HG03108 (cell line): Measurements from ENCODE around the gene PCDH8.

ENCODE experiments used
- ATAC-seq: cut with Tn5 transposase; IDR thresholded peaks from one replicate; pipeline ENCODE4 v1.9.1; 2021; ENCODE audit warnings: moderate library complexity; ENCODE audit not compliant: unreplicated experiment

Gene PCDH8

DNA sequence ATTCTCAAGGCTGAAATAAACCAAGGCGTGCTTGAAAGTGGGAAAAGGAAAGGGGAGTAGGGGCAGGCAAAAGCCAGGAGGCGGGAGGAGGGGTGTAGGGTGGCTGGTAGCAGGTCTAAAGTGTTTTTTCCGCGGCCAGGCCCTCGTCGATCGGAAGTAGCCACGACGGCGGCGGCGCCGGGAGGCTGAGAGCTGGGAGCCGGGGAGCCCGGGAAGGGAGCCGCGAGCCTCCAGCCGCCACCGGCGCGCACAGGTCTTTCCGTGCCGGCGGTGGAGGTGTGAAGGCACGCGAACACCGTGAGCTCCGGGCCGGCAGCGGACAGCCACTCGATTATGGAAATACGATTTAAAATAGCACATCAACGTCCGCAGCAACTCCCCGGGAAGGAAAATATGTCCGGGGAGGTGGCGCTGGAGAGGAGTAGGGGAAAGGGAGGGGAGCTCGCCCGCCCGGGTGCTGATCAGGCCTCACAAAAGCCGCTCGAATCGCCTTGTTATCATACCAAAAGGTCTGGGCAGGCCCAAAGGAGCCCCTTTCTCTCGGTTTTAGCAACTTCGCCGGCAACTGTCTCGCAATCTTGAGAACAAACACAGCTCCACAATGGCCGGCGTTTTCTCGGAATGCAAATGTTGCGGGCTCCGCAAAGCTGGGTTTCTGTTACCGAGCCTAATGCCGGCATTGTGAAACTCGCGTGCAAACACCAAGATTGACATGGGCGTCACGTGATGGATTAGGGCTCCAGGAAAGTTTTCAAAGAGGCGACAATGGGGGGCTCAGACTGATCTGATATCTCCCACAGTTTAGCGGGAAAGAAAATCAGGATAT lies 2.9 kb upstream of the PCDH8 start:
- ATAC-seq, result peak; percentile 72

DNA sequence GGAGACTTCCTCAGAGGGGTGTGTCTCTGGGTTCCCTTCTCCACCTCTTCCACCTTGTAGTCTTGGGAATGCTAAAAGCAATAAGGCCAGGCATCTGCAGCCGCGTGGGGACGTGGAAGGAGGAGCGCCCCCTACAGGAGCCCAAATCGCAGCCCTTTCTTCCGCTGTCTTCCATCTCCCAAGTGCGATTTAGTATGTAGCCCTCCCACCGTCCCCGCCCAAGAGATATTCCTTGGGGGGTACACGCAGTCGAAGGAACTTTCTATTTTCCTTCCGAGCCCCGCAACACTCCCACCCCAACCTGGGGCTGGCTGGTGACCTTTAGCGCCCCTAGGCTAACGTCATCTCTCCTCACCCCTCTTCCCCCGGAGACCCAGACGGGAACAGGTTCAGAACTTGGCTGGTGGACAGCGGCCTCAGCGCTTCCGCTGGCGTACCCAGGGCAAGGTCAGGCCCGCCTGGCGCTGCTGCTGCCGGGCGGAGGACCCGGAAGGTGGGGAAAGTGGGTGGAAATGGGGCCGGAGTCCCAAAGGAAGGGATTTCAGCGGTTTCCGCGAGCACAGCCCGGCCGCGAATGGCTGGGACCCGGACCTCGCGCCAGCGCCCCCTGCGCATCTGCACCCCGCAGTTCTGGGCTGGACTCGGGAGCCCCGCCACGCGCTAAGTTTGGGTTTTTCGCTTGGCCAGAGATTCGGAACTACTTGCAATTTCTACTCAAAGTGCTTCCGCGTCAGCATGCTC lies 2.1 kb upstream of the PCDH8 start:
- peak; percentile 49 for ATAC-seq

GRCh38 chr13:52850072-52850395 lies 1.6 kb upstream of the PCDH8 start:
- no peak for ATAC-seq

- ATAC-seq, result no peak
Observed at GRCh38 chr13:52849291-52850071, 1.0 kb upstream of the PCDH8 start.

DNA sequence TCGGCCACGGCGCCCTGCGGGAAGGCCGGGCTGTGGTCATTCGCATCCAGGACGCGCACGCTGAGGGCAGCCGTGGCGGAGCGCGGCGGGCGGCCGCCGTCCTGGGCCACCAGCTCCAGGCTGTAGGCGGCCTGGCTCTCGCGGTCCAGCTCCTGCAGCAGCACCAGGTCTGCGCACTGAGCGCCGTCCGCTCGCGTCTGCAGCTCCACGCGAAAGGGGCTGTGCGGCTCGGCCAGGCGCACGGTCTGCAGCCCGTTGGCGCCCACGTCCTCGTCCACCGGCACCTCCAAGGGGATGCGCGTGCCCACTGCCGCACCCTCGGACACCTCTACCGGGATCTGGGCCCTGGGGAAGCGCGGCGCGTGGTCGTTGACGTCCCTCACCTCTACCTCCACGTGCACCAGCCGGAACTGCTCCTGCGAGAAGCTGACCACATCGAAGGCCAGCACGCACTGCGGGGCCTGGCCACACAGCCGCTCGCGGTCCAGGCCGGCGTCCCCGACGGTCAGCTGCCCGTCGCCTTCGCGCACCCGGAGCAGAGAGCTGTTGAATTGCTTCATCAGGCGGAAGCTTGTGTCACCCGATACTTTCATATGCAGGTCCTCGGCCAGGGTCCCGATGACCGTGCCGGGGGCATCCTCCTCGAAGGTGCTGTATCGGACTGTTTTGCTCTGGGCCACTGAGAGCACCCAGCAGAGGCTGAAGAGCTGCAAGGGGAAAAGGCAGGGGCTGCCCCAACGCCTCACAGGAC lies 583 bp downstream of the PCDH8 start:
- ATAC-seq, result no peak

DNA sequence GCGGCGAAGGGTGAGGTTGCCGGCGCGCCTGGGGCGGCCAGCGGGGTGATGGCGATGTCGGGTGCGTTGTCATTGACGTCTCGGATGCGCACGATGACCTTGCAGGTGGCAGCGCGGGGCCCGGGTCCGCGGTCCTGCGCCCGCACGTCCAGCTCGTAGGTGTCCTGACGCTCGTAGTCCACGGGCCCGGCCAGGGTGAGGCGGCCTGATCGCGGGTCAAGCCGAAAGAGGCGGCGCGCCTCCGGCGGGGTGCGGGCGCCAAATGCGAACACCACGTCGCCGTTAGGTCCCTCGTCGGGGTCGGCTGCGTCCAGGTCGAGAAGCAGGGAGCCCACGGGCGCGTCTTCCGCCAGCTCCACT lies 1.1 kb downstream of the PCDH8 start:
- no peak for ATAC-seq

GRCh38 chr13:52846567-52847321 lies 1.7 kb downstream of the PCDH8 start:
- ATAC-seq, result no peak

DNA sequence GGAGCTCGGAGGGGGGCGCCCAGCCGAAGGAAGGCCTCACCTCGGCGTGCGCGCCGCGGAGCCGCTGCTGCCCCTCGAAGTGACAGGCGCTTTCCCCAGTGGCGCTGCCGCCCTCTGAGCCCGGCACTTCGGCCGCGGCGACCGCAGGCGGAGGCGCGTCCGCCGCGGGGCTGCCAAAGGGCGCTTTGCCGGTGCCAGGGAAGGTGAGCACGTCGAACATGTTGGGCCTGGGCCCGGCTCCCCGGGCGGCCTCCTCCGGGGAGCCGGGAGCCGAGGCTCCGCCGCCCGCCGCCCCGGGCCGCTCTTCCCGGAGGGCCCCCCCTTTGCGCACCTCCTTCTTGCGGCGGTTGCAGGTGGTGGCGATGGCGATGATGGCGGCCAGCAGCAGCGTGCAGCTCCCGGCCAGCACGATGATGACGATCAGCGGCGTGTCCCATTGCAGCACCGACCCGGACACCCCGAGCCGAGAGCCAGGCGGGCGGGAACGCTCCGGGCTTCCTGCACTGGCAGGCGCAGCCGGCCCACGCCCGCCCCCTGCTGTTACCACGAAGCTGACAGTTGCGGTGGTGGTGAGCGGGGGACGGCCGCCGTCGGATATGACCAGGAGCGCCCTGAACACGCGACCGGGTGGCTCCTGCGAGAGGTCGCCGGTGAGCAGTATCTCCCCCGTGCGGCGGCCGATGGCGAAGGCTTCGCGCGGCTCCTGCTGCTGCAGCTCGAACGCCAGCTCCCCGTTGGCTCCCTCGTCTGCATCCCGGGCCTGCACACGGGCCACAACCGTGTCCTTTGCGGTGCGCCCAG lies 2.5 kb downstream of the PCDH8 start:
- no peak for ATAC-seq

GRCh38 chr13:52845334-52845761 lies 3.1 kb downstream of the PCDH8 start:
- ATAC-seq, result no peak

- no peak for ATAC-seq
Observed at GRCh38 chr13:52844836-52845235, 3.6 kb downstream of the PCDH8 start.

DNA sequence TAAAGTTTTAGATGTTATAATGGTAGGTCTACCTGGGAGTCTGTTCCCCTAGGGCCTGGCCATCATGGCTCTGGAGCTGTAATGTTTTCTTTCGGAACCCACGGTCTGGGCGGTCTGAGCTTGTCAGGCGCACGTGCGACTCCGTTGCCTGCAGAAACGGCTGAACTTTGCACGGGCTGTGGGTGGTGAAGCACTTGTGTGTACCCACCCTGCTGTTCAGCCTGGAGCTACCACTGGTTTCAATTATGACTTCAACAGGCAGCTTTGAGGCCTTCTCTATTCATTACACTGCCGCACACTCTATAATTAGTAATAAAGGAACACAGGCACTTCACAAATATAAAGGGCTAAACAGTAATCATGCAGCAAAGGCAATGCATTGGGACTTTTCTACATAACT lies 6.0 kb downstream of the PCDH8 start:
- ATAC-seq, result no peak

DNA sequence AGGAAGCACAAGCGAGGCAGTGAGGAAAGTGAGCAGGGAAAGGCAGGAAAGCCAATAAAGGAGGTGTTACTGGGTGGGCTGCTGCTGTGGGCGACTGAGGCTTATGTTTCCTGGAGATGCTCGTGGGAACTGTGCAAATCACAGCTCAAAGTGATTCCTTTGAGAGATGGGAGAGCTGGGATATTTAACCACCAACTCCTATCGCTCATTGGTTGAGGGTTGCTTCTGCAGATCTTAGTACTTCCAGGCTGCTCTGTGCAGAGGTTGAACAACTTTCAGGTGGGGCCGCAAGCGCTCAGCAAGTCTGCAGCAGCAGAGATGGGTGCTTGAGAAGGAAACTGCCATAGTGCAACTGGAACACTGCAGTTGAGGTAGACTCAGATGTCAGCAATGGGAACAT lies 8.4 kb downstream of the PCDH8 start:
- ATAC-seq, result no peak

- no peak for ATAC-seq
Observed at GRCh38 chr13:52838433-52839107, 9.9 kb downstream of the PCDH8 start.

DNA sequence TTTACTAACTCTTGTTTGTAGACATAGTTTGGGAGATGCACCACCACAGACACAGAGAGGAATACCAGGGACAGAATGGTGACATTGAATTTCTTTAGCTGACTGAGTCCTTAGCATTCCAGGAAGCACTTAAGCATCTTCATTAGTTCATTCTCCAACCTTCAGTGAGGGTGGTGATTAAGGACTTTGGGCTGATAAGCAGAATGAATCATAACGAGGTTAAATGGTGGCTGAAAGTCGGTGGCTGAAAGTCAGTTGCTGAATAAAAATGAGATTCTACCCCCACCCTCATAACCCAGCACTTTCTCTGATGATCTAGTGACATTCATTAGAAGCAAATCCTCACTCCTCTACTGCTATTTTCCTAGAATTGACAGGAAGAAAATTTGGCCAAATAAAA lies 10.6 kb downstream of the PCDH8 start:
- no peak for ATAC-seq

DNA sequence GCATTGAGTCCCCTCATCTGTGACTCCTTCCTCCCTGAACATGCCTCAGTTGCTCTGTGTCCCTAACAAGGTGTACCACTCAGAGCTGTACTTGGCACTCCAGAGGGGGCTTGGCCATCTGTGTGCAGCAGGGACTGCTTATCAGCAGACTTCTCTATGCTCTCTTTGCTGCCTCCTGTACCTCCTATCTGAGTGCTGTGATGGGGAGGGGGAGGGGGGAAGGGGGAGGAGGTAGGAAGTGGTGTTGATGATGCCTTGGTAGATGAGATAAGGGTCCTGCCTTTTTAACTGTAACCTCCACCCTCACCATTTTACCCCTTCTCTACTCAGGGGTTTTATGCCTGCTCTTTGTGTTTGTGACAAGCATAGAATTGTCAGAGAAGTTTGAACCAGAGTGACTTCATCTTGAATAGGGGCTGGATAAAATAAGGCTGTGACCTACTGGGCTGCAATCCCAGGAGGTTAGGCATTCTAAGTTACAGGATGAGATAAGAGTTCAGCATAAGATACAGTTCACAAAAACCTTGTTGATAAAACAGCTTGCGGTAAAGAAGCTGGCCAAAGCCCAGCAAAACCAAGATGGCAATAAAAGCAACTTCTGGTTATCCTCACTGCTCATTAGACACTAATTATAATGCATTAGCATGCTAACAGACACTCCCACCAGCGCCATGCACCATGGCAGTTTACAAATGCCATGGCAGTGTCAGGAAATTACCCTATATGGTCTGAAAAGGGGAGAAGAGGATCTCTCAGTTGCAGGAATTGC lies 13.2 kb downstream of the PCDH8 start:
- no peak for ATAC-seq

DNA sequence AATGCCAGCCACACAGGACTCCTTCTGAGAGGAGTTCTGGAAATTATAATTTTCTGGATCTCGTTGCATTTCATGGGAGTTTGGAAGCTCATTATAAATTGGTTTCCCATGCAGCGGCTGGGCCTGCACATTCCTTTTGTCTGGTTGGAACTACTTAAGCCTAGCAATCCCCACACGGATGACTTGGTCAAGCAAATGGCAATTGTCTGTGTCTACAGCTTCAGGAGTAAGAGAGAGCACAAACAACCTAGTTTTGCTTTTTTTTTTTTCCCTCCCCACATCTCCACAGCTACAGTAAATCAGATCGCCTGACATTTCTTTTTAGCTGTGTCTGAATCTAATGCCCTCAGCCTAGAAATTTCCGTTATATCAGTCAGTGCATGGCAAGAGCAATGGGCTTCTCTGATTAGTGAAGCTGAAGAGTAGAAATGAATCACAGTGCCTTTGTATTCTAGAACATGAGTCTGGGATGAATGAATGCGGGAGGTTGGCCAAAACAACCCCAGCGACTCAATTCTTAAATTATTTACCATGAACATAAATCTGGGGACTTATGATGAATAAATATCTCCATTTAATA lies 15.1 kb downstream of the PCDH8 start:
- ATAC-seq, result no peak

GRCh38 chr13:52832313-52832712 lies 16.1 kb downstream of the PCDH8 start:
- ATAC-seq, result no peak

GRCh38 chr13:52830946-52831345 lies 17.5 kb downstream of the PCDH8 start:
- no peak for ATAC-seq
